SK-N-MC (cell line): Measurements from ENCODE around the gene KIF26A.

ENCODE experiments used
- DNase-seq: peaks from one replicate; pipeline ENCODE4 v3.0.0-alpha.2; 2011; ENCODE audit warnings: low read depth, low spot score
- H3K27ac ChIP-seq: fragments of 200-600 bp; sonication (generic); 2 replicates; pipeline ENCODE4 v1.5.1; 2016; ENCODE audit warnings: mixed run types
- H3K36me3 ChIP-seq: fragments of 200-600 bp; sonication (generic); 2 replicates; pipeline ENCODE4 v1.6.1; 2017; ENCODE audit warnings: antibody characterized with exemption, low read length, mixed read lengths; ENCODE audit not compliant: insufficient read depth
- H3K4me3 ChIP-seq: fragments of 200-600 bp; sonication (generic); 2 replicates; pipeline ENCODE4 v1.5.1; 2016
- H3K9ac ChIP-seq: fragments of 200-600 bp; sonication (generic); 2 replicates; pipeline ENCODE4 v1.8.0; 2017; ENCODE audit warnings: mixed run types, mixed read lengths; ENCODE audit not compliant: insufficient read length
- H3K9me3 ChIP-seq: fragments of 200-600 bp; sonication (generic); 2 replicates; pipeline ENCODE4 v1.6.1; 2017; ENCODE audit warnings: low read depth, mild to moderate bottlenecking, antibody characterized with exemption, low read length, moderate library complexity, mixed read lengths
- EZH2 ChIP-seq: fragments of 200-600 bp; sonication (generic); IDR thresholded peaks from one replicate; pipeline ENCODE4 v1.6.1; 2017; ENCODE audit warnings: antibody characterized with exemption
- FOXP2 ChIP-seq: optimal IDR thresholded peaks from 2 replicates; pipeline ENCODE3; 2011; ENCODE audit warnings: mild to moderate bottlenecking, moderate library complexity; ENCODE audit not compliant: insufficient read depth; ENCODE audit errors: extremely low read length, control extremely low read depth
- POLR2AphosphoS5 ChIP-seq: IDR thresholded peaks from 2 replicates; pipeline ENCODE4 v1.6.1; 2012; ENCODE audit warnings: mild to moderate bottlenecking, low read depth, low read length, borderline replicate concordance

The KIF26A gene

DNA sequence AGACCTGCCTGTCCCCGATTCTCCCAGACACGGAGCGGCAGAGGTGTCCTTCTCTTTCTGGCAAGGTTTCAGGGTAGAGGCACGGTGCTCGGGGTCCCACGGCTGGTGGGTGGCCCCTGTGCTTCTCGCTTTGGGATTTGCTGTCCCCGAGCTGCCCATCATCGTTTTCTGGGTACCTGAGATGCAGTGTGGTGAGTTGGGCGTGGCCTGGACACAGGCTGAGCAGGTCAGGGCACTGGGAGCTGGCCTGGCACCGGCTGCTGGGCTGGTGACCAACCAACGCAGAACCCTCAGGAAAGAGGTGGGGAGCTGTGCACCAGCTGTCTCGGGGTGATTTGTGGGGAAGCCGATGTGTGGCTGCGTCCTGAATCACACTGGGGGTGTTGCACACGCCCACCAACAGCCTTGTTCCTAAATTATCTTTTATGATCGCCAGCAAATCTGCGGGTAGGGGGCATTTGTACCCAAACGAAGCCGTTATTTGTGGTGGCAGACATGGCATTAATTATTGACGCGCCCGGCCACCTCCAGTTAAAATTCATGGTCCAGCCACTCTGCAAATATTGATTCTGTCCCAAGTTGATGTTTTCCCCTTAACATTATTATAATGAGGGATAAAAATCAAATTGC, 61.0 kb downstream of the KIF26A start:
- no peak for DNase-seq
- TF ChIP-seq POLR2AphosphoS5, result no peak
- no peak for TF ChIP-seq EZH2
- no peak for TF ChIP-seq FOXP2
- Histone ChIP-seq H3K4me3 (no peak overlapping the region), H3K9ac (no peak overlapping the region), H3K9me3 (no peaks in the 10 kb centered on the region), H3K27ac (no peak overlapping the region), H3K36me3 (no peaks in the 10 kb centered on the region)

DNA sequence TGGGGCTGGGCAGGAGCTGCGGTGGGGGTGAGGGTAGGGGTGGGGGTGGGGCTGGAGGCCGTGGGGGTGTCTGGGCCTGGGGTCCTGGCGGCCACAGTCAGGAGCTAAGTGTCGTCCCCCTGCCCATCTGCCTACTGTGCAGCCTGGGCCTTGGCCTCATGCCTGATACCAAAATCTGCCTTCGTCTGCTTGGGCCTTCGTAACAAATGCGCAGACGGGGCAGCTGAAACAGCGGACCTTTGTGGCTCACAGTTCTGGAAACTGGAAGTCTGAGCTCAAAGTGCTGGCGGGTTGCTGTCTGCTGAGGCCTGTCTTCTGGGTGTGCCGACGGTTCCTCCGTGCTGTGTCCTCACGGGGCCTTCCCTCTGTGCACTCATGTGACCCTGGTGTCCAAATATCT, 61.7 kb downstream of the KIF26A start:
- no peak overlapping the region for H3K4me3 ChIP-seq
- no peak overlapping the region for H3K27ac ChIP-seq
- no peak for DNase-seq
- TF ChIP-seq POLR2AphosphoS5 (no peak), EZH2 (no peak), FOXP2 (no peak)
- H3K9me3 ChIP-seq, result no peaks in the 10 kb centered on the region
- H3K9ac ChIP-seq, result no peak overlapping the region
- no peaks in the 10 kb centered on the region for H3K36me3 ChIP-seq

DNA sequence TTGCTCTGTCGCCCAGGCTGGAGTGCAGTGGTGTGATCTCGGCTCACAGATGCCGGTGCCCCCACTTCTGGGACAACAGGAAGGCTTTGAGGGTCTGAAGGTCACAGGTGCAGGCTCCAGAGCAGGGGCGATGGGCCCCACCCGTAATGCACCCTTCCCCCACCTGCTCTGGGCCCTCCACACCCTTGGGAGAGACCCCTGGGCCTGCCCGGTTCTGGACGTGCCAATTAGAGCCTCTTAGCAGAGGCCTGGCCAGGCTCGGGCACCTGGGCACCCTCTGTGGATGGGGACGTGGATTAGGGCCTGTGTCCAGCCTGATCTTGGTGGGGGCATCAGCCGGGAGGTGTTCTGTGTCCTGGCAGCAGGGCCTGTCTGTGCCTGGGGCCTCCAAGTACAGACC, 62.2 kb downstream of the KIF26A start:
- no peak for DNase-seq
- Histone ChIP-seq H3K27ac (no peak overlapping the region), H3K4me3 (no peak overlapping the region), H3K9me3 (no peaks in the 10 kb centered on the region), H3K9ac (no peak overlapping the region), H3K36me3 (no peaks in the 10 kb centered on the region)
- no peak for TF ChIP-seq FOXP2
- no peak for TF ChIP-seq POLR2AphosphoS5
- no peak for TF ChIP-seq EZH2

DNA sequence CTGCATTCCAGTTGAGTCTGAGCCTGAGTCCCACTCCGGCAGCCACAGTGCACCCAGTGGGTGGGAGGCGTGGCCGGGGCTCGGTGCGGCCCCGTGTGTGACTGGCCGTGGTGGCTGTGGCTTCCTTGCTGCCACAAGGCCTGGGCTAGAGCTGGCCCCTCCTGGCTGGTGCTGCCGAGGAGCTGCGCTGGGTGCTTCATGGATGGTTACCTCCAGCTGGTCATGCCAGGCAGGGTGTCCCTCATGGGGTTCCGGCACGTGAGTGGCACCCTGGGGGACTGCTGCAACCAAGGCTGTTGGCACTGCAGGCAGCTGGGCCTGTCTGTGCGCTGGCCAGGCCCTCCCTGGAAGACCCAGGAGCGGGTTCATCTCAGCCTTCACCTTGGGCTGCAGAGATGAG, 62.7 kb downstream of the KIF26A start:
- Histone ChIP-seq H3K36me3 (no peaks in the 10 kb centered on the region), H3K9me3 (no peaks in the 10 kb centered on the region), H3K4me3 (no peak overlapping the region), H3K9ac (no peak overlapping the region), H3K27ac (no peak overlapping the region)
- TF ChIP-seq POLR2AphosphoS5 (no peak), EZH2 (no peak), FOXP2 (no peak)
- DNase-seq, result no peak

DNA sequence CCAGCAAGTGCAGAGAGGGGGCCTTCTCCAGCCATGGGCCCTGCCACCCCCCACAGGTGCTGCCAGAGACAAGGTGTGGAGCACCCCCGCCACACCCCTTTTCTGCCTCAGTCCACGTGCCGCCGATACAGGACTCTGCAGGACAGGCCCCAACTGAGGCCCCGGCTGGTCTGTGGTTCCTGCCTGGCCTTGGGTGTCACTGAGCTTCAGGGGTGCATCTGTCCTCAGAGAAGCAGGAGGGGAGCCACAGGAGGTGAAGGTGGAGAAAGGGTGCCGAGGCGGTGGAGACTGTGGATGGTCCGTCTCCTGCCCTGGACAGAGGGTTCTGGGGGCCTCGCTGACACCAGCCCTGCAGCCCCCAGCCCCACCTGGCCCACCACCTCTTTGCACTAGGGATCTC, 63.1 kb downstream of the KIF26A start:
- Histone ChIP-seq H3K4me3 (no peak overlapping the region), H3K36me3 (no peaks in the 10 kb centered on the region), H3K27ac (no peak overlapping the region), H3K9ac (peak overlapping the region; percentile 32), H3K9me3 (no peaks in the 10 kb centered on the region)
- no peak for TF ChIP-seq POLR2AphosphoS5
- no peak for TF ChIP-seq FOXP2
- no peak for TF ChIP-seq EZH2
- no peak for DNase-seq

DNA sequence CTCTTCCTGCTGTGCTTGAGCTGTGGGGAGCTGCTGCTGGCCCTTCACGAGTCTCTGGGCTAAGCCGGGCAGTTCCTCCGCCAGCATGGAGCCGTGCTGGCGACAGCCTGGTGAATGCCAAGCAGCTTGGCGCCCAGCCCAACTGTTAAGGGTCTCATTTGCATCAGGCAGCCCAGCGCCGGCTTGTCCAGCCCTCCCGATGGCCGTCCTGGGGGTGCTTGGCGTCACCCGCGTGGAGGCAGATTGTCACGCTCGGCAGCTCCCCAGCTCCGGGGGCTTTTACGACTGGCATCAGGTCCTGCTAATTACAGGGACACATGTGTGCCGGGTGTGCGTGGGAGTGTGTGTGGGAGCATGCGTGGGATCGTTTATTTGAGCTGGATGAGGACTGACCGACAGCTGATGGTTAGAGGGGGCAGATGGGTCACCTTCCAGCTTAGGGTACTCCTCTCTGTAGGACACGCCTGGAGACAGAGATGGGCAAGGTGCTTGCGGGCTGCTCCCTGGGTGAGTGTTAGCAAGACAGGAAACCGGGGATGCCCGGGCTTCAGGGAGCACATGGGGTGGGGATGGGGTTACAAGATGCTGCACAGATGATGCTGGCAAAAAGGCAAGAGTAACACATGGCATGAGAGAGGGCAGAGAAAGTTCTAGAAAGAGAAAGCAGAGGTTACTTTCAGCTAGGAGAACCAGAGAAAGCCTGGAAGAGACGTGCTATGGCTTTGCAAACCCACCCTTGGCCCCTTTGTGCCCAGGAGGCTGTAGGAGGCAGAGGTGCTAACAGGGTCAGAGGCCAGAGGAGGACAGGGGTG, 64.1 kb downstream of the KIF26A start:
- H3K9ac ChIP-seq, result no peak overlapping the region
- DNase-seq, result no peak
- no peaks in the 10 kb centered on the region for H3K9me3 ChIP-seq

DNA sequence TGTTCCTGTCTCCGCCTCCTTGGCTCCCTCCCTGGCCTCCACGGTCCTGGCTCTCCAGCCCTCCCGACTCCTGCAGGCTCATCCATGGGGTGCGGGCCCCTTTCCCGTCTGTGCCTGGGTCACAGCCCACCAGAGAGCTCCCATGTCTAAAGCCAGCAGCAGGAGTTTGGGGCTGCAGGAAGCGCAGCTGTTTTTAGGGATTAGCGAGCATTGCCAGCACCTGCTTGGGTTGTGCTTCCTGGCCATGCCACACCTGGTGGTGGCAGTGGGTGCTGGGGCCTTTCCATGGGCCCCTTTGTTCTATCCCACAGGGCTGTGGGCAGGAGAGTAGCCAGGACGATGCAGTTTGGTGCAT, 64.7 kb downstream of the KIF26A start:
- Histone ChIP-seq H3K9me3 (no peaks in the 10 kb centered on the region), H3K4me3 (no peak overlapping the region), H3K9ac (no peak overlapping the region), H3K36me3 (no peaks in the 10 kb centered on the region), H3K27ac (no peak overlapping the region)
- no peak for DNase-seq
- TF ChIP-seq FOXP2 (no peak), POLR2AphosphoS5 (no peak), EZH2 (no peak)

More for the DNA sequence above, 64.1 kb downstream of the KIF26A start:
- TF ChIP-seq FOXP2, result no peak
- no peak for TF ChIP-seq POLR2AphosphoS5
- H3K27ac ChIP-seq, result no peak overlapping the region
- H3K36me3 ChIP-seq, result no peaks in the 10 kb centered on the region
- H3K4me3 ChIP-seq, result peak overlapping the region; percentile 40

DNA sequence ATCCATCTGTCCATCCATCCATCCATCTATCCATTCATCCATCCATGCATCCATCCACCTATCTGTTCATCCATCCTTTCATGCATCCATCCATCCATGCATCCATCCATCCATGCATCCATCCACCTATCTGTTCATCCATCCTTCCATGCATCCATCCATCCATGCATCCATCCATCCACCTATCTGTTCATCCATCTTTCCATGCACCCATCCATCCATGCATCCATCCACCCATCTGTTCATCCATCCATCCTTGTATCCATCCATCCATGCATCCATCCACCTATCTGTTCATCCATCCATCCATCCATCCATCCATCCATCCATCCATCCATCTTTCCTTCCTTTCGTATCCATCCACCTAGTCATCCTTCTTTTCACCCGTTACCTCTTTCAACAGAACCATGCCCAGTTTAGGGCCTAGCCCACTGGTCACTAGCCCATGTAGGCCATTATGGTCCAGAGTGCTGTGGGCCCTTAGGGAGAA, 66.3 kb downstream of the KIF26A start:
- H3K27ac ChIP-seq, result no peak overlapping the region
- no peak for TF ChIP-seq EZH2
- TF ChIP-seq FOXP2, result no peak
- no peak for TF ChIP-seq POLR2AphosphoS5
- no peak overlapping the region for H3K4me3 ChIP-seq
- no peaks in the 10 kb centered on the region for H3K36me3 ChIP-seq
- H3K9me3 ChIP-seq, result no peaks in the 10 kb centered on the region
- H3K9ac ChIP-seq, result no peak overlapping the region
- no peak for DNase-seq

DNA sequence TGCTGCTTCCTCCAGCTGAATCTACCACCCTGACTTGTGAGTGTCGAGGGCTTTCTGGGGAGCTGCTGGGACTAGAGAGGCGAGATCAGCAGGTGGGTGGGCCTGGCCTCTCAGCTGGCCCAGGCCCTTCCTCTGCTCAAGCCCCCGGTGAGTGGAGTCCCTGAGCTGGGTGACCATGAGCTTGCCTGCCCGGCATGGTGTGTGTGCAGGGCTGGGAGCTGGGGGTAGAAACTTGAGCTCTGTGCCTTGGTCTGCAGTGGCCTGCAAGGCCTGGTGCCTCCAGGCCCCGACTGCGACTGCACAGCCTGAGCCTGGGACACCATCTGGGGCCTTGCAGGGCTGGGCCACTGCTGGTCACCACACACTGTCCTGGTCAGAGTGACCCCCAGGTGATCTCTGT, 67.4 kb downstream of the KIF26A start:
- H3K9ac ChIP-seq, result no peak overlapping the region
- no peaks in the 10 kb centered on the region for H3K9me3 ChIP-seq
- H3K36me3 ChIP-seq, result no peaks in the 10 kb centered on the region
- DNase-seq, result no peak
- H3K27ac ChIP-seq, result no peak overlapping the region
- no peak overlapping the region for H3K4me3 ChIP-seq
- TF ChIP-seq FOXP2, result no peak
- no peak for TF ChIP-seq POLR2AphosphoS5
- TF ChIP-seq EZH2, result no peak
